ENCODE results near the gene FAM177B.

DNA sequence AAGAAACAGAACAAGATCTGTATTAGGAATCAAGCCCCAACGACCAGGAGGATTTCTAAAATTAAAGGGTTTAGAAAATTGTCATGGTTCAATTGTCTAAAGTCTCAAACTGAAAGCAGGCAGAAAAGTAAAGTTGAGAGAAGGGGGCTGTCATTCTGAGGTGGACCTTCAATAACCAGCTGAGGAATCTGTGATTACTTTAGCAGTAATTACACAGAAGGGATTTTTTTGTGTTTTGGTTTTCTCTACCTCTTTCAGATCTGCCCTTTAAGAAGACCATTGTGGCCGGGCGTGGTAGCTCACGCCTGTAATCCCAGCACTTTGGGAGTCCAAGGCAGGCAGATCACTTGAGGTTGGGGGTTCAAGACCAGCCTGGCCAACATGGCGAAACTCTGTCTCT lies 42.1 kb upstream of the FAM177B start:
- TF ChIP-seq EZH2 (IDR thresholded peaks at IDR 0.05): no peak
- TF ChIP-seq POLR2AphosphoS5 (IDR thresholded peaks at IDR 0.05; ENCODE audit: borderline replicate concordance, low read depth, low read length): no peak
- no peak for TF ChIP-seq FOXP2 (optimal IDR thresholded peaks at IDR 0.05; ENCODE audit: control extremely low read depth, extremely low read length, insufficient read depth)
